ENCODE results near the gene MLIP. TPM values are rescaled to one million over a fixed set of nuclear protein-coding genes. Genes with fewer than 3 reads are reported as not detected.

Gene MLIP
- total RNA-seq, 2 donors from 2014 or later, result under 0.01 to 0.33 TPM

DNA sequence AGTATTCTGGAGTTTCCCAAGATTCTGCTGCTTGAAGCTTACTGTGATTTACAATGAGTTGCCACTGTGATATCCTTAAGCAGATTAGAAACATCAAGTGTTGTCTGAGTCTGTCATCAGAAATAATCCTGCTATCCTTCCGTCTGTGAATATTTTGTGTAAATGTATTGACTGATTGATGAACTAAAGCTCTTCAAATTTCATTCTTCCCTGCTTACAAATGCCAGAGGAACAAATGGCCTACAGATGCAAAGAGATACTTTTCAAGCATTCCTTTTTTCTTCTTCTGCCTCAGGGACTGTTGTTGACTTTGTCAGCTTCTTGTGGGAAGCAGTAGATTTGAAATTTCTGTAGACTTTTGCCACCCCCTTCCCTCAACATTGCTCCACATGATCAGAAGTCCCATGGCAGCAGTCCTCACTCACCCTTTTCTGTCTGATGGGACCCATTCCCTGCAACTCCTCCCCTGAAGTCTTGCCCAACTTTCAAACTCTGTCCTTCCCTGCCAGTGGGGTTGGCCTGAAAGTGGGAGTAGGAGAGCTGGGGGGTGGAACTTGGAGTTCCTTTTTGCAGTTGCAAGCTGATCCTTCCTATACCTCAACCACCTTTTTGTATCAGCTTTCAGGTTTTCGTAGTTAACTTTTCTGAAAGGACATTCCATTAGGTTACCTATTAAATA, 38.5 kb upstream of the MLIP start:
- 39 to 40% methylated on average over 2 of the region's 2 CpGs for WGBS, 2 donors
- intact Hi-C loops (cut with DNase I), result no loop called here
- TF ChIP-seq POLR2A (IDR thresholded peaks at IDR 0.05), result no peak
- TF ChIP-seq, protein P1, sequence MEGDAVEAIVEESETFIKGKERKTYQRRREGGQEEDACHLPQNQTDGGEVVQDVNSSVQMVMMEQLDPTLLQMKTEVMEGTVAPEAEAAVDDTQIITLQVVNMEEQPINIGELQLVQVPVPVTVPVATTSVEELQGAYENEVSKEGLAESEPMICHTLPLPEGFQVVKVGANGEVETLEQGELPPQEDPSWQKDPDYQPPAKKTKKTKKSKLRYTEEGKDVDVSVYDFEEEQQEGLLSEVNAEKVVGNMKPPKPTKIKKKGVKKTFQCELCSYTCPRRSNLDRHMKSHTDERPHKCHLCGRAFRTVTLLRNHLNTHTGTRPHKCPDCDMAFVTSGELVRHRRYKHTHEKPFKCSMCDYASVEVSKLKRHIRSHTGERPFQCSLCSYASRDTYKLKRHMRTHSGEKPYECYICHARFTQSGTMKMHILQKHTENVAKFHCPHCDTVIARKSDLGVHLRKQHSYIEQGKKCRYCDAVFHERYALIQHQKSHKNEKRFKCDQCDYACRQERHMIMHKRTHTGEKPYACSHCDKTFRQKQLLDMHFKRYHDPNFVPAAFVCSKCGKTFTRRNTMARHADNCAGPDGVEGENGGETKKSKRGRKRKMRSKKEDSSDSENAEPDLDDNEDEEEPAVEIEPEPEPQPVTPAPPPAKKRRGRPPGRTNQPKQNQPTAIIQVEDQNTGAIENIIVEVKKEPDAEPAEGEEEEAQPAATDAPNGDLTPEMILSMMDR (IDR thresholded peaks at IDR 0.05), result no peak
- Histone ChIP-seq H3K9me3 (no peaks in the 10 kb centered on the region), H3K4me3 (no peak overlapping the region), H3K4me1 (no peaks in the 10 kb centered on the region), H3K36me3 (replicated peaks in 1 of 2; ENCODE audit: insufficient read depth in 1 of 2, low read depth in 2 of 2) (no peaks in the 10 kb centered on the region), H3K27ac (no peak overlapping the region), H3K27me3 (no peaks in the 10 kb centered on the region)
- DNase-seq (no peak), ATAC-seq (no peak)

GRCh38 chr6:54073487-54073886, 37.8 kb upstream of the MLIP start:
- DNase-seq, result no peak
- Histone ChIP-seq H3K27ac (no peak overlapping the region), H3K27me3 (no peaks in the 10 kb centered on the region), H3K36me3 (replicated peaks in 1 of 2; ENCODE audit: insufficient read depth in 1 of 2, low read depth in 2 of 2) (no peaks in the 10 kb centered on the region), H3K4me3 (no peak overlapping the region), H3K9me3 (no peaks in the 10 kb centered on the region), H3K4me1 (no peaks in the 10 kb centered on the region)
- intact Hi-C loops (cut with DNase I), result no loop called here
- no peak for TF ChIP-seq POLR2A (IDR thresholded peaks at IDR 0.05)
- TF ChIP-seq, protein P1 (IDR thresholded peaks at IDR 0.05), result no peak
- no peak for ATAC-seq
- WGBS, 2 donors, result 75 to 84% methylated on average over 2 of the region's 2 CpGs

DNA sequence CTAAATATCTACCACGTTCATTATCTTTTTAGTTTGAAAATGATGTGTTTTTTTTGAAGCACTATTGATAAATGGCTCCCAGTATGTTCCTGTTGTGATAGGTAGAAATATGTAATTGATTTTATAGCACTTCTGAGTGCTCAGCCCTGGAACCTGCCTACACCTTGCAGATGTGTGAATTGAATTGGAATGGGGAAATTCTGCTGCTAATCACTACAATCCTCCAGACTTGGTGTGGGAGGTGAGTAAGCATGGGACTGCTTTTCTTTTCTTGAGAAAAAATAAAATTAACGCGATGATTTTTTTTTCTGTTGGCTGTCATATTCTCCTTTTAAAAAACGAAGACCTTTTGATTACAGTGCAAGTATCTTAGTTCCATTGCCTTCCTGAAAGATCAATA, 37.1 kb upstream of the MLIP start:
- Histone ChIP-seq H3K27me3 (no peaks in the 10 kb centered on the region), H3K4me1 (no peaks in the 10 kb centered on the region), H3K9me3 (no peaks in the 10 kb centered on the region), H3K4me3 (no peak overlapping the region), H3K36me3 (replicated peaks in 1 of 2; ENCODE audit: insufficient read depth in 1 of 2, low read depth in 2 of 2) (no peaks in the 10 kb centered on the region), H3K27ac (no peak overlapping the region)
- ATAC-seq (no peak), DNase-seq (no peak)
- 55 to 63% methylated on average over 4 of the region's 4 CpGs for WGBS, 2 donors
- intact Hi-C loops (cut with DNase I), result no loop called here
- TF ChIP-seq POLR2A (IDR thresholded peaks at IDR 0.05), result no peak
- TF ChIP-seq, protein P1 (IDR thresholded peaks at IDR 0.05), result no peak

DNA sequence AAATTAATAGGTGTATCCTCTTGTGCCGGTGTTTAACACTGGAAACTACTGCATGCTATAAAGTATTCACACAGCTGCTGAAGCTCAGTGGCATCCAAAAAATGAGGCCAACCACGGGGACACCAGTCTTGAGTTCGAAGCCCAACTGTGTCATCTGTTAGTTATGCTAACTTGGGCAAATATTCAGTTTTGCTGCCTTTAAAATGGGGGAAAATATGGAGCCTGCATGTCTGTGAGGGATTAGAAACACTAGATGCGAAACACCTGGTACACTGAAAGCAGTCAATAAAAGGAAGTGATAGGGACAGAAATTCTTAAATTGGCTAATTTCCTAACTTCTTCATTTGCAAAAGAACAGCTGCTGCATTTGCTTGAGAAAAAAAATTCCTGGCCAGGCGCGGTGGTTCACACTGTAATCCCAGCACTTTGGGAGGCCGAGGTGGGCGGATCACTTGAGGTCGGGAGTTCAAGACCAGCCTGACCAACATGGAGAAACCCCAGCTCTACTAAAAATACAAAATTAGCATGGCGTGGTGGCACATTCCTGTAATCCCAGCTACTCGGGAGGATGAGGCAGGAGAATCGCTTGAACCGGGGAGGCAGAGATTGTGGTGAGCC, 36.6 kb upstream of the MLIP start:
- ATAC-seq (no peak), DNase-seq (no peak)
- intact Hi-C loops (cut with DNase I), result no loop called here
- H3K4me3 ChIP-seq, result no peak overlapping the region
- no peaks in the 10 kb centered on the region for H3K9me3 ChIP-seq
- TF ChIP-seq, protein P1 (IDR thresholded peaks at IDR 0.05), result no peak
- no peak for TF ChIP-seq POLR2A (IDR thresholded peaks at IDR 0.05)
- H3K27me3 ChIP-seq, result no peaks in the 10 kb centered on the region
- 65 to 74% methylated on average over 13 of the region's 13 CpGs for WGBS, 2 donors
- no peaks in the 10 kb centered on the region for H3K36me3 ChIP-seq (replicated peaks in 1 of 2; ENCODE audit: insufficient read depth in 1 of 2, low read depth in 2 of 2)
- no peaks in the 10 kb centered on the region for H3K4me1 ChIP-seq
- no peak overlapping the region for H3K27ac ChIP-seq

Measured in body of pancreas (tissue), 4 donors.